ENCODE results near the gene NPS.

The NPS gene

DNA sequence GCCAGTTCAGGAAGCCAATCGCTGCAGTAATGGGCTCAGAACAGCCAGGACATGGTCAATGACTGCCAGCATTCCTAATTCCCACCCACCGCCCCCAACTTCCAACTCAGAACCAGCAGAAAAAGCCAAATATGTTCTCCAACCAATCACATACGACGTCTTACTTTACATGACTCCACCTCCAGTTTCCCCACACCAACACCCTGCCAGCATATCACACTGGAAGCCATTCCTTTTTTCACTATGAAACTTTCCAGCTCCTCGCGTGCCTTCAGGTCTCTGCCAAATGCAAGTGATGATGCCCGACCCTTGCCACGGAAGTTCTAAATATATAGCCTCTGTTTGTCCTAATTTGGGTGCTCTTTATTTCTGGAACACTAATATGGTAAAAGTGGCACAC is 12.5 kb downstream of the NPS start:
- no peak for DNase-seq (ENCODE audit: low spot score)

DNA sequence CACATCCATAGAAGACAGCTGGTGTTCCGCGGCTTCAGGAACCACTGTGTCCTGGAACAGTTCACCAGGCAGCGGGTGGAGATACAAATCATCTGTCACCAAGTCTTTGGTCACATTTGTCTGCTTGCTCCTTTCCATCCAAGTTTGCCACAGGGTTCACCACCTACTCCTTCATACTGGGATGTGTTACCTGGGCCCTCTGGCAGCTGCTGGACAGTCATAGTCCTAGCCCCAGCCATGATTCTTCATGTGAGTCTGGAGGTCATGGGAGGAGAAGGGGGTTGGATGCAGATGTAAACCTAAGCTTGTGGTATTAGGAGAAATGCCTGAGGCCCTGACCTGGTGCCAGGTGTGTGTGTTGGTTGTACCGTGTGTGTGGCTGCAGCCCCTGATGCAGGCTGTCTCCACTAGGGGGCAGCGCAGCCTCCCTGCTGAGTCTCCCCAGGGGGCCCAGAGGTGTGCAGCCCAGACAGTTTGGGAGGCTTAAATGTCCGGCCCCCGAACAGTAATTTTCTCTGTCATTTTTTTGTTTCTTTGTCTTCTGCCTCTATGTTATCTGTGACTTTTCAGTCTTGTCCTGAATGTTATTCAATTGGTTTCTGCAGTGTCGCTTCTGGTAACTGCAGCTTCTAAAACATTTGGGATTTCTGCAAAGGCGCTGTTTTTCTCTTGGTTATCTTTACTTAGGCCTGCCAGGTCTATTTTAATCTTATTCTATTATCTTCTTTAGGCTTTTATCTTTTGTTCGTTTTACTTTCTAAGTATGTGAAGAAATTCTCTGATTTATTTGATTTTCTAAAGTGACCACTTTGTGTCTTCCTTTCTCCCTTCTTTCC is 14.8 kb downstream of the NPS start:
- peak; percentile 20 for DNase-seq (ENCODE audit: low spot score)

- no peak for DNase-seq (ENCODE audit: low spot score)
Observed at GRCh38 chr10:127564644-127565043, 15.5 kb downstream of the NPS start.

- DNase-seq (ENCODE audit: low spot score): no peak
Observed at GRCh38 chr10:127565583-127565982, 16.5 kb downstream of the NPS start.

DNA sequence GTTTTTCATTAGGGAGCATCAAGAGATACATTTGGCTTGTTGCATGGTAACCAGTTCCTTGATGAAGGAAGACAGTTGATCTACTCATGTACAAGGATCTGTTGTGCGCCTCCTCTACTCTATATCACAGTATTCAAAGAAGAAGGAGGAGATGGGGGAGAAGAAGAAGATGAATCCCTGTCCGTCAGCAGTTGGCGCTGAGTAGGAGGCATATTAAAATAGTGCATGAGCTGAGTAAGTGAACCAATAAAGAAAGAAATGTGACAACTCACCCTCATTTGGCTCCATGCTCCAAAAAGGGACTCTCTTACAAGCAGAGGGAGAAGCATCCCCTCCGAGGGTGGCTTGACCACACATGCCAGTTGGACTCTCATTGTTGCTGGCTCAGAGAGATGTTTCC is 20.1 kb downstream of the NPS start:
- no peak for DNase-seq (ENCODE audit: low spot score)

DNA sequence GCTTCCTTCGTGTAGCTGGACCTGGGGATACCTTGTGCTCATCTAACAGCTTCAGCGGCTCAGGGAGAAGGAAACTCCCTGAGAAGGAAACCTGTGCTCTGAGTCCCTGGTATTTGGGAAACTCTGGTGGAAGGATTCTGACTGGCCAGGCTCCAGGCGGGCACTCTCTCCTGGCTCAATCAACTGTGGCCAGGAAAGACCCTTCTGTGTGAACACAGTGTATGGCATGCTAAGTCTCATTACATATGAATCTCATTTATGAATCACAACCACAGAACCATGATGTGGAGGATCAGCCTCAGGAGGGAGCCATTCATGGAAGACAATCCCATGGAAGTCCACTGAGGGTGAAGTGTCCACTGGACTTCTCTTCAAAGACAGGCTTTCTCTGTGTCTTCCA is 20.9 kb downstream of the NPS start:
- DNase-seq (ENCODE audit: low spot score): no peak

GRCh38 chr10:127571386-127571785 is 22.3 kb downstream of the NPS start:
- no peak for DNase-seq (ENCODE audit: low spot score)

DNA sequence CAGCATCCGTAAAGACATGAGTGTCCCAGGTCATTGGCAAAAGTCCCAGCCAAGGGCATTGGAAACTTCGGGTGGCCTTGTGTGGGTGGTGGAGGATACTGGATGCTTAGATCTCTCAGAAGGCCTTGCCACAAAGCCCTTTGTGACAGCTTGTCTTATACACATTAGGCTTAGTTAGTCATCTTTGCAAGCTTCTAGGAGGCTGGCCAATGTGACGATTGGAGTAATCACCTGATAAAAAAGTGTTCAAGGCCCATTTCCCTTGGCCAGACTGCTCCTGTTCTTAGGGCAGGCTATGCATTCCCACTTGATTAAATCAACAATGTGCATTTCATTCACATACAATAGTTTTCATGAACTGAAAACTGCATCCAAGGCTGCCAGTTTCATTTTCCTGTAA is 26.9 kb downstream of the NPS start:
- DNase-seq (ENCODE audit: low spot score): no peak

DNA sequence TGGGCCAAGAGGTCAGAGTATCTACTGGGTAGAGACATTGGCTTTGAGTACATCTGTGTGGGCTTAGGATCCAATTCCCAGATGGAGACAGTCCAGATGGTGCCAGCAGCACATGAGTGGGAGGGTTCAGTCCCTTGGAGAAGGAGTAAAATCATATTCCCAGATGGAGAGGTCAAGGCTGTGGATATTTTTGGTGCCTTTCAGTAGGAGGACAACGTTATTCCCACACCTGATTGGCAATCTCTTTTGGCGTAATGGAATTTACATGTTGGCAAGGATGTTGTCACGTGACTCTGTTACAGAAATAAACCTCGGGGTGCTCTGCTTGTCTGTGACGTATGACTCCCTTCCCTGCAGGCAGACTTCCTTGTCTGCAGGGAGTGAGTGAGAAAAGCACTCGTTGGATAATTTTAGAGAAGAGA is 27.6 kb downstream of the NPS start:
- DNase-seq (ENCODE audit: low spot score): no peak

- no peak for DNase-seq (ENCODE audit: low spot score)
Observed at GRCh38 chr10:127577376-127578258, 28.5 kb downstream of the NPS start.

DNA sequence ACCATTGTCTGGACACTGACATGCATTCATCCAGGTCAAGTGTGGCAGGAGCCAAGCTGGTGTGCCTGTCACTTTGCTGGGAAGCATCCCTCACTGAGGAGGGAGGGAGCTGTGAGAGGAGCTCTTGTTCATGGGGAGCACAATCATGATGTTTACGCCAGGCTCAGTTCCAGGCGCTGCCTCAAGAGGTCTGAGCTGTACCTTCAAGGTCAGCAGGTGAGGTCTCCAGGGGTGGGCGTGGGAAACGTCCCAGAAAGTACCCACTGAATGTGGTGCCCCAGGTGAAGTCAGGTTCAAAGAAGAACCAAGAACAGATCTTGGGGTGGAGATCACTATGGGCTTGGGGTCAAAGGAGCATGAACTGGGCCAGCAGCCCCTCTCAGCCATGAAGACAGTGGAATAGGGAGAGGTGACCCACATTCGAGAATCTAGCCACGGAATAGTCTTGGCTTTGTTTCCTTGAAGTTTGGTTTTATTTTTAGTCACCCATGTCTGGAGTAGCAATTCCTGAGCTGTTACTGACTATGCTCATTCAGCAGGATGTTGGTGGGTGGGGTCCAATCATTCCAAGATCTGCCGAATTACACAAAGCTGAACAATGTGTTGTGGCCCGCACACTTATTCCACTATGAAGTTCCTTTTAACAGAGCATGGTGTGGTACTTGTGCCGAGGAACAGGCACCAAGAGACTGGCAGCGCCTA is 29.3 kb downstream of the NPS start:
- DNase-seq (ENCODE audit: low spot score): peak; percentile 20

GRCh38 chr10:127578961-127579305 is 29.8 kb downstream of the NPS start:
- DNase-seq (ENCODE audit: low spot score): no peak

- no peak for DNase-seq (ENCODE audit: low spot score)
Observed at GRCh38 chr10:127579640-127580039, 30.5 kb downstream of the NPS start.

- DNase-seq (ENCODE audit: low spot score): no peak
Observed at GRCh38 chr10:127580822-127581221, 31.7 kb downstream of the NPS start.

GRCh38 chr10:127585519-127586023 is 36.5 kb downstream of the NPS start:
- no peak for DNase-seq (ENCODE audit: low spot score)

DNA sequence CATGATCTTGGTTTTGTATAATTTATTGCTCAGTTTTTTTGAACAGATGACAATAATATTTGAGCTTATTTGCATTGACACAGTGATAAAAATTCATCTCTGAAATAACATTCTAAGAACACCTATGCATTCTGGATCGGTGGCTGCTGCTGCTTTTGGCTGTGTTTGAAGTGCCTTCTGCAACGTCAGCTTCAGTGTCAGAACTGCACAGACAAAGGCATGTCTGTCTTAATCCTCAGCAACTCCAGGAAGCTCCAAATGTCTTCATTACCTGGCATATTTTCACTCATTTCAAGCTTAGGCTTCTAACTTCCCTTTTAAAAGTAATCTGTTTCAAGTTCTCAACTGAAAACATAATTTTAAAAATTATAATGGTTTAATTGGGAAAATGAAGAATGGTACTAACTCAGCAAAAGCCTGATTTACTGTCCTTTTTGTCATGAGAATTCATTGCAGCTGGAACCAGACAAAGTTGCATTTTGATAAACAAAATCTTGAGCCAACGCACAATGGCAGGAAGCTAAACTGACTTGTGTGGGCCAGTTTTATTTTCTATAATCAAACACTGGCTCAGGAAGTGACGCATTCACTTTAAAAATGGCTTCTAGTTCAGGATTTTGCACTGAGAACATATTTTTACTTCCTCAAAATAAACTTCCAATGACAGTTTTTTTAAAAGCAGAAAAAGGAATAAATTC is 38.7 kb downstream of the NPS start:
- no peak for DNase-seq (ENCODE audit: low spot score)

- no peak for DNase-seq (ENCODE audit: low spot score)
Observed at GRCh38 chr10:127592586-127592985, 43.5 kb downstream of the NPS start.

GRCh38 chr10:127600479-127600878 is 51.4 kb downstream of the NPS start:
- no peak for DNase-seq (ENCODE audit: low spot score)
